HUDEP-2 (cell line): ENCODE measurements around the gene ZNF728.
A peak's percentile ranks its signal among the peaks of the same experiment; 100 is the strongest.
"Not testable (repeated sequence)": the region's sequence is repeated elsewhere in the genome, so short reads cannot be mapped to it uniquely, and the experiment has no call there.

Experiments used
- DNase-seq, 76 experiments: peaks; one replicate each; lab custom pipeline; 2025; ENCODE audit not compliant: unreplicated experiment in 76 of 76; lab: John Stamatoyannopoulos, UW

The ZNF728 gene

DNA sequence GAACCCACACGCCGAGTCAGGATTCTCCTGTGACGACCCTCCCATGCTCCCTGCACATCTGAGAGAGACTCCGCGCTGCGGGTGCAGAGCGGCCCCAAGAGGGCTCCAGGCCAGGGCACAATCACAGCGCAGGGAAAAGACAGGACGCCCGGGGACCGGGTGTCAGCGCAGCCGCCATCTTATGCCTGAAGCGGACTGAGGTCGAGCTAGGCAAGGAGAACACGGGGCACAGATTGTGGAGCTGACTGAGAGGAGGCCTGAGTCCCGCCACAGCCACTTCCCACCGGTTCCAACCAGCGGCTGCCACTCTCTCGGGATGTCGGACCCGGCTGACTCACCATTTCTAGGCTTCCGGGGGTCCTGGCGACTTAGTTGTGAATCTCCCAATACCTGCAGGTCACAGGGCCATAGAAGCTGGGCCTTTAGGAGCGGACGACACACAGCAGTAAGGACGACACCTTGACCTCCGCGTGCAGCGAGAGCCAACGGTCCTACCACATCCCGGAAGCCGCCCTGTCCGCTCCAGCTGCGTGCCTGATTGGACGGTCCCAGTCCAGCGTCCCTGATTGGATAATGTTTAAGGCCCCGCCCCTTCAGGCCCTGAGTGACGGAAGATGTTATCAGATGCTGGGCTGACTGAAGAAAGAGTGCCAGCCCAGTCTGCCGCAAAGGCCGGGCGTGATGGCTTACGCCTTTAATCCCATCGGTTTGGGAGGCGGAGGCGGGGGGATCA is at the start of gene ZNF728:
TSS of gene ZNF728 (minus strand) at position 487 of the 733 bp plus-strand sequence. CDS start at position 341, 146 bp downstream.
- no peak for DNase-seq

DNA sequence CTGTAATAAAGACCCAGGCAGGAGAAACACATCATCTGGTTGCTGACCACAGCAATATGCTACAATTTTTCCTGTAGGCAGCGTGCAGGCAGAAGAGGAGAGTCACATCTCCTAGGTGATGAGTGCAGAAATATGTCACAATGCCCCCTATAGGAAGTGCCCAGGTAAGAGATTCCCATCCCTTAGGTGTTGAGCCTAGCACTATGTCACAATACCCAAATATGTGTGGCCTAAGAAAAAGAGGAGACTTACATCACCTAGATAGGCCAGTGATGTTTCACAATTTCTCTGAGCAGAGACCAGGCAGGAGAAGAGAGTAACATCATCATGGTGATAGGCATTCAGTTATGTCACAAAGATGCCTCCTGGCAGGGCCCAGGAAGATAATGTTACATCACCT is 49.4 kb upstream of the ZNF728 start:
- no peak for DNase-seq

DNA sequence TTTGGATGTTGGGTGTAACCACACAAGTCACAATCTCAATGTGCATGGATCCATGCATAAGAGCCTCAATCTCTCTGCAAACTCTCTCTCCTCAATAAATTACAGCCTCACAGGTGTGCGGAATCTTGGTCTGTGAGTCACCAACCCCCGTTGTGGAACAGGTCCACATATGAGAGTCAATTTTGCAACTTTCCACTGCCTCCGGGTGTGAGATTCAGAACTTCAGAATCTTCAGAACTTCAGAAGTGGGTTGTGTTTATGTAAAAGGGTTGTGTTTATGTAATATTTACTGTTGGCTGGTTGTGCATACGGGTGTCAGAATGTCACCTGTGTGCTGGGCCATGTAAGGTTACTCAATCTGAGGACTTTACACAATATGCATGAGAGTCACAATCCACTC is 46.3 kb upstream of the ZNF728 start:
- no peak for DNase-seq

DNA sequence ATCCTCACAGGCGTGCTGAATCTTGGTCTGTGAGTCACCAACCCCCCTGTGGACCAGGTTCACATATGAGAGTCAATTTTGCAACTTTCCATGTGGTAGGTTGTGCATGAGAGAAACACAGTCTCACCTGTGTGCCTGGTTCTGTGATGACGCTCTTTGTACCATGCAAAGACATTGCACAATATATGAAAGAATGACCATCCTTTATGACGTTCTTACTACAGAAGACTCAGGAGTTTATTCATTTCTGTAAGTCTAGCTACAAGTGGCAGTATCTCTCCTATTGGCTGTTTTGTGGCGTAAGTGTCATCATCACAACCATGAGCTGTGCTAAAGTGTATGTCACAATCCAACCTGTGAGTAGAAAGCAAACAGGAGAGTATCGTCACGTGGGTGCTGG is 43.8 kb upstream of the ZNF728 start:
- DNase-seq: no peak

DNA sequence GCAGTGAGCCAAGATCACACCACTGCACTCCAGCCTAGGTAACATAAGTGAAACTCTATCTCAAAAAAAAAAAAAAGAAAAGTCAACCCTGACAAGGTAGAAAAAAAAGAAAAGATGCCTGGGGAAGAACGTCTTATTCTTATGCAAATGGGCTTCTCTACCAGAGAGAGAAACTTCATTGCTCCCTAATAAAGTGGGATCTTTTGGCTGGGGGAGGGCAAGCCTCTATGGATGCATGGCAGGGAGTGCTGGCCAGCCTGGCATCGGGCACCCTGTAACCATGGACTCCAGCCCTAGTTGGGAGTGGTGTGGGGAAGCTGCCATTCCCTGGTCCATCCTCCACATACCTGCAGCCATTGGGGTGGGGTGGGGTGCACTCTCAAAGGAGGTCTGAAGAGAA is 30.7 kb upstream of the ZNF728 start:
- no peak for DNase-seq

DNA sequence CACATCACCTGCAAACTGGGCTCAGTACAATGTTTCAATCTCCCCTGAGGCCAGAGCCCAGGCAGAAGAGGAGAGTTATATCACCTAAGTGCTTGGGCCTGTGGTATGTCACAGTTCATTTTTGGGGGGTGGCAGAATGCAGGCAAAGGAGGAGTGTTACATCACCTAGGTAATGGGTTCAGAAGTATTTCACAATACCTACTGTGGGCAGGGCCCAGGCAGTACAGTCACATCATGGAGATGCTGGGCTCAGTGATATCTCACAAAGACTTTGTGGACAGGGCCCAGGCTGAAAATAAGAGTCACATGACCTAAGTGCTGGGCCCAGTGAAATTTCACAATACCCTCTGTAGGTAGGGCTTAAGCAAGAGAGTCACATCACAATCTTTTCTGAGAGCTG is 12.7 kb upstream of the ZNF728 start:
- no peak for DNase-seq

DNA sequence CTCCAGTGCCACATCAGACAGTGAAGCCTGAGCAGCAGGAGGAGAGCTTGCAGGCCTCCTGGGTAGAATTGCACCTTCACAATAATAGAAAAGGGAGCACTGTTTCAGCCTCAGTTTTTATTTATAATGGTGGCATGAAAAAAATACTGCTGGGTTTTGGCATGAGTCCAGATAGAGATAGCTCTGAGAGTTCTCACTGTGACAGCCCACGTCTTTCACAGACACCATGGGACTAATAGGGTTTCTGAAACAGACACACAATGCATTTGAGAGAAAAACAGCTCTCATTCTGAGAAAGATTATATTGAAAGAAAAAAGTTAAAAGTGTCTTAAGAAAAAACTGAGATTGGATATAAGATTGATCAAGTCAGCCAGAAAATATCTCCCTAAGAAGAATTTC is 8.0 kb downstream of the ZNF728 start:
- DNase-seq: not testable (repeated sequence)

DNA sequence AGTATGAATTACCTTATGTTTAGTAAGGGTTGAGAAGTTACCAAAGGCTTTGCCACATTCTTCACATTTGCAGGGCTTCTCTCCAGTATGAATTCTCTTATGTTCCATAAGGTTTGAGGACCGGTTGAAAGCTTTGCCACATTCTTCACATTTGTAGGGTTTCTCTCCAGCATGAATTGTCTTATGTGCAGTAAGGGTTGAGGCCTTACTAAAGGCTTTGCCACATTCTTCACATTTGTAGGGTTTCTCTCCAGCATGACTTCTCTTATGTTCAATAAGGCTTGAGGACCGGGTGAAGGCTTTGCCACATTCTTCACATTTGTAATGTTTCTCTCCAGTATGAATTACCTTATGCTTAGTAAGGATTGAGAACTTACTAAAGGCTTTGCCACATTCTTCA is 26.7 kb downstream of the ZNF728 start:
- DNase-seq: no peak

DNA sequence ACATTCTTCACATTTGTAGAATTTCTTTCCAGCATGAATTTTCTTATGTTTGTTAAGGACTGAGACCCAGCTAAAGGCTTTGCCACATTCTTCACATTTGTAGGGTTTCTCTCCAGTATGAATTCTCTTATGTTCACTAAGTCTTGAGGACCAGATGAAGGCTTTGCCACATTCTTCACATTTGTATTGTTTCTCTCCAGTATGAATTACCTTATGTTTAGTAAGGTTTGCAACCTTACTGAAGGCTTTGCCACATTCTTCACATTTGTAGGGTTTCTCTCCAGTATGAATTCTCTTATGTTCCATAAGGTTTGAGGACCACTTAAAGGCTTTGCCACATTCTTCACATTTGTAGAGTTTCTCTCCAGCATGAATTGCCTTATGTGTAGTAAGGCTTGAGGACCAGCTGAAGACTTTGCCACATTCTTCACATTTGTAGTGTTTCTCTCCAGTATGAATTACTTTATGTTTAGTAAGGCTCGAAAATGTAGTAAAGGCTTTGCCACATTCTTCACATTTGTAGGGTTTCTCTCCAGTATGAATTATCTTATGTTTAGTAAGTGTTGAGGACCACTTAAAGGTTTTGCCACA is 27.3 kb downstream of the ZNF728 start:
- not testable (repeated sequence) for DNase-seq

DNA sequence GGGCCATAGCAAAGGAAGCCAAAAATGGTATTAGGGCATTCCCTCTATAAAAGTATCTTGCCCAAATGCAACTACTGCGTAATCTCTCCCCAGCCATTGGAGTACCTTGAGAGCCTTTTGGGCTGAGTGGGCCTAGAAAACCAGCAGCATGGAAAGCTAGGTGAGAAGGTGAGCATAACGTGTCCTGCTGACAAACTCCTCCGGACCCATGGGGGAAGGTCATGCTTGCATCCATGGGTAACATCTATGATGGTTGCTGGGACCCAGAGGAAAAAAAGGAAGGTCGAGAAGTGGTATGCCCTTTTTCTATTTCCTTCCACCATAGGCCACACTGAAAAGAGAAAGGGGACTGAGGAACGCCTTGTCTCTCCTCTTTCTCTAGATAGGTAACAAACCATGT is 57.4 kb downstream of the ZNF728 start:
- peak in 2 of 76 experiments; percentile 0 to 3 for DNase-seq

DNA sequence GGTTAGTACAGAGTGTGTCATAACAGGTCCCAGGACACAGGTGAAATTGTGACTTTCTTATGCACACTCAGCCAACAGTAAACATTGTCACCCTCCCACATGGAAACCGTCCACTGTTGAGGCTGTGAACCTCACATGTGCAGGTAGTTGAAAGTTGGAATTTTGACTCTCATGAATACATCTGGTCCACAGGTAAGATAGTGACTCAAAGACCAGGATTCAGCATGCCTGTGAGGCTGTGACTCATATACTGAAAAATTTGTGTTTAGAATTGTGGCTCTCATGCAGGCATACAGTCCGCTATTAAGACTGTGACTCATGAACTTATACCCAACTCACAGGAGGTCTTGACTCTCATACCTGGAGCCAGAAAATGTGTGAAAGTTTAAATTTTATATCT is 67.8 kb downstream of the ZNF728 start:
- no peak for DNase-seq

DNA sequence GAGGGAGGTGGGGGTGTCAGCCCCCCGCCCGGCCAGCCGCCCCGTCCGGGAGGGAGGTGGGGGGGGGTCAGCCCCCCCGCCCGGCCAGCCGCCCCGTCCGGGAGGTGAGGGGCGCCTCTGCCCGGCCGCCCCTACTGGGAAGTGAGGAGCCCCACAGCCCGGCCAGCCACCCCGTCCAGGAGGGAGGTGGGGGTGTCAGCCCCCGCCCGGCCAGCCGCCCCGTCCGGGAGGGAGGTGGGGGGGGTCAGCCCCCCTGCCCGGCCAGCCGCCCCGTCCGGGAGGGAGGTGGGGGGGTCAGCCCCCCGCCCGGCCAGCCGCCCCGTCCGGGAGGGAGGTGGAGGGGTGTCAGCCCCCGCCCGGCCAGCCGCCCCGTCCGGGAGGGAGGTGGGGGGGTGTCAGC is 75.4 kb downstream of the ZNF728 start:
- DNase-seq: not testable (repeated sequence)

DNA sequence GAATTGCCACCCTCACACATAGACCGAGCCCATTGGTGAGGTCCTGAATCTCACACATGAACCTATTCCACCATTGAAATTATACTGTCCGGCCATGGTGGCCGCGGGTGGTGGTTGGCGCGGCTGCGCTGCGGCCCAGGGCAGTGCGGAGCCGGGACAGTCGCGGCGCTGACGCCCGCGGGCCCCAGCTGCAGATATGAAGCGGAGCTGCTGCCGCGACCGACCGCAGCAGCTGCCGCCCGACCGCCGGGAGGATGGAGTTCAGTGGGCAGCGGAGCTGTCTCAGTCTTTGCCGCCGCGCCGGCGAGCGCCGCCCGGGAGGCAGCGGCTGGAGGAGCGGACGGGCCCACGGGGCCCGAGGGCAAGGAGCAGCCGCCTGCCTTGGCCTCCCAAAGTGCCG is 77.8 kb downstream of the ZNF728 start:
- DNase-seq: not testable (repeated sequence)
